ENCODE data around the gene C20orf141. TPM values are rescaled to one million over a fixed set of nuclear protein-coding genes. Genes with fewer than 3 reads are reported as not detected.
"Not testable (repeated sequence)": the region's sequence is repeated elsewhere in the genome, so short reads cannot be mapped to it uniquely, and the experiment has no call there.

The C20orf141 gene
- total RNA-seq, result not detected

DNA sequence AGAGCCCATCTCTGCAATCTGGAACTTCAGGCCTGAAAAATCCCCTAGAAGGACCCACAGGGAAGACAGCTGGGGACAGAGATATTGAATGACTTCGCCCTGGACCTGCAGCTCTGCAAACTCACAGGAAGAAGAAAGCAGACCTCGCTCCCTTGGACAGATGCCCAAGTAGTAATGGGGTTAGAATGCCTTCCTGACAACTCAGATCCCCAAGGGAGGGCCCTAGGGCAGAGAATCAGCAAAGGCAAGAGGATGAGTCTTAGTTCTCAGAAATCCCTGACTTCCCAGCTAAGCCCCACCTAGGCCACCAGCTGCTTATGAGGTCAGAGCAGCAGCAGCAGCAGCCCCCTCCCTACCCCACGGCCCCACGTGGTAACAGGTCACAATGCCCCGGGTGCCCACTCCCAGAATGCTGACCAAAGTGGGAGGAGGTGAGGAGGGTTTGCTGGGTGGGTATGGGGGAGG, at the start of gene C20orf141:
TSS of gene C20orf141 (plus strand) at position 401 of the 465 bp plus-strand sequence. CDS start 198 bp downstream, outside the sequence.
- TF ChIP-seq, protein P1, sequence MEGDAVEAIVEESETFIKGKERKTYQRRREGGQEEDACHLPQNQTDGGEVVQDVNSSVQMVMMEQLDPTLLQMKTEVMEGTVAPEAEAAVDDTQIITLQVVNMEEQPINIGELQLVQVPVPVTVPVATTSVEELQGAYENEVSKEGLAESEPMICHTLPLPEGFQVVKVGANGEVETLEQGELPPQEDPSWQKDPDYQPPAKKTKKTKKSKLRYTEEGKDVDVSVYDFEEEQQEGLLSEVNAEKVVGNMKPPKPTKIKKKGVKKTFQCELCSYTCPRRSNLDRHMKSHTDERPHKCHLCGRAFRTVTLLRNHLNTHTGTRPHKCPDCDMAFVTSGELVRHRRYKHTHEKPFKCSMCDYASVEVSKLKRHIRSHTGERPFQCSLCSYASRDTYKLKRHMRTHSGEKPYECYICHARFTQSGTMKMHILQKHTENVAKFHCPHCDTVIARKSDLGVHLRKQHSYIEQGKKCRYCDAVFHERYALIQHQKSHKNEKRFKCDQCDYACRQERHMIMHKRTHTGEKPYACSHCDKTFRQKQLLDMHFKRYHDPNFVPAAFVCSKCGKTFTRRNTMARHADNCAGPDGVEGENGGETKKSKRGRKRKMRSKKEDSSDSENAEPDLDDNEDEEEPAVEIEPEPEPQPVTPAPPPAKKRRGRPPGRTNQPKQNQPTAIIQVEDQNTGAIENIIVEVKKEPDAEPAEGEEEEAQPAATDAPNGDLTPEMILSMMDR (IDR thresholded peaks at IDR 0.05), result no peak
- no peak for TF ChIP-seq POLR2A (IDR thresholded peaks at IDR 0.05)
- WGBS, 2 donors, result 30 to 33% methylated on average over 5 of the region's 5 CpGs
- no peak within 1 kb of the TSS for H3K4me3 ChIP-seq (ENCODE audit: low read depth, poor library complexity, severe bottlenecking)
- intact Hi-C loops (cut with DNase I; ENCODE audit: low total_unique reads), result no loop called here
- DNase-seq (ENCODE audit: low spot score in 2 of 2), result peak in 1 of 2 donors; percentile 75

GRCh38 chr20:2767768-2768631, 46.8 kb upstream of the C20orf141 start:
- TF ChIP-seq, protein P1 (IDR thresholded peaks at IDR 0.05), result no peak
- no peak for TF ChIP-seq POLR2A (IDR thresholded peaks at IDR 0.05)
- H3K4me3 ChIP-seq (ENCODE audit: low read depth, poor library complexity, severe bottlenecking), result no peak overlapping the region
- WGBS, 2 donors, result 40 to 49% methylated on average over 12 to 15 of the region's 15 CpGs
- DNase-seq (ENCODE audit: low spot score in 2 of 2), result peak in 1 of 2 donors; percentile 85
- intact Hi-C loops (cut with DNase I; ENCODE audit: low total_unique reads), result no loop called here

DNA sequence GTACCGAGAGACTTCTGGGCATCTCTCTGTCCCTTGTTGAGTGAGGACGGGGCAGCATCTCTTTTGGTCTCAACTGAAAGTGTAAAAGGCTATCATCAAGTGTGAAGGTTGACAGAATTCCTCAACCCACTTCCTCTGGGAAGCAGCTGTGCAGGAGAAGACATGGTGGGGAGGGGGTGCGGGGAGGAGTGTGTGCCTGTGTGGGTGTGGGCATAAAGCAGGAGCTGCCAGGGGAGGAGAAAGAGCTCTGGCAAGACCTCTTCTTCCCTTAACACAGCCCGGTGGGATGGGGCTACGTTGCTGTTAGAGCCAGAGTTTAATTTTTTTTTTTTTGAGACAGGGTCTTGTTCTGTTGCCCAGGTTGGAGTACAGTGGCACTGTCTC, 46.2 kb upstream of the C20orf141 start:
- TF ChIP-seq POLR2A (IDR thresholded peaks at IDR 0.05), result no peak
- TF ChIP-seq, protein P1 (IDR thresholded peaks at IDR 0.05), result no peak
- WGBS, 2 donors, result 46 to 48% methylated on average over 5 of the region's 5 CpGs

GRCh38 chr20:2770091-2770490, 44.7 kb upstream of the C20orf141 start:
- WGBS, 2 donors, result 81 to 87% methylated on average over 12 of the region's 12 CpGs
- peak in 1 of 2 donors; percentile 53 for DNase-seq (ENCODE audit: low spot score in 2 of 2)
- H3K4me3 ChIP-seq (ENCODE audit: low read depth, poor library complexity, severe bottlenecking); intact Hi-C loops (cut with DNase I; ENCODE audit: low total_unique reads): not testable (repeated sequence)

More for the DNA sequence above, 46.2 kb upstream of the C20orf141 start:
- intact Hi-C loops (cut with DNase I; ENCODE audit: low total_unique reads), result no loop called here
- H3K4me3 ChIP-seq (ENCODE audit: low read depth, poor library complexity, severe bottlenecking), result no peak overlapping the region
- DNase-seq (ENCODE audit: low spot score in 2 of 2), result no peak

GRCh38 chr20:2771631-2772080, 43.1 kb upstream of the C20orf141 start:
- peak in 1 of 2 donors; percentile 77 for DNase-seq (ENCODE audit: low spot score in 2 of 2)
- intact Hi-C loops (cut with DNase I; ENCODE audit: low total_unique reads), result no loop called here
- WGBS, 2 donors, result 44 to 48% methylated on average over 12 of the region's 12 CpGs
- no peak for TF ChIP-seq POLR2A (IDR thresholded peaks at IDR 0.05)
- TF ChIP-seq, protein P1 (IDR thresholded peaks at IDR 0.05), result no peak
- no peak overlapping the region for H3K4me3 ChIP-seq (ENCODE audit: low read depth, poor library complexity, severe bottlenecking)

GRCh38 chr20:2773812-2774211, 41.0 kb upstream of the C20orf141 start:
- peak in 1 of 2 donors; percentile 26 for DNase-seq (ENCODE audit: low spot score in 2 of 2)
- WGBS, 2 donors, result 76 to 89% methylated on average over 9 of the region's 9 CpGs
- TF ChIP-seq, protein P1 (IDR thresholded peaks at IDR 0.05), result no peak
- TF ChIP-seq POLR2A (IDR thresholded peaks at IDR 0.05), result no peak
- no peak overlapping the region for H3K4me3 ChIP-seq (ENCODE audit: low read depth, poor library complexity, severe bottlenecking)
- intact Hi-C loops (cut with DNase I; ENCODE audit: low total_unique reads), result no loop called here

Measured in lower leg skin (tissue), 4 donors.